Measurements from ENCODE around the gene DNTT.

DNTT gene

GRCh38 chr10:96304230-96304629, at the start of gene DNTT:
TSS of gene DNTT (plus strand) at chr10:96304434. CDS start at chr10:96304498, 64 bp downstream.
- FAIRE-seq, result no peak

GRCh38 chr10:96254976-96255375, 49.3 kb upstream of the DNTT start:
- no peak for FAIRE-seq

- FAIRE-seq, result no peak
Observed at GRCh38 chr10:96255549-96256333, 48.5 kb upstream of the DNTT start.

- no peak for FAIRE-seq
Observed at GRCh38 chr10:96257944-96258343, 46.3 kb upstream of the DNTT start.

GRCh38 chr10:96259150-96259549, 45.1 kb upstream of the DNTT start:
- FAIRE-seq, result no peak

GRCh38 chr10:96260014-96260413, 44.2 kb upstream of the DNTT start:
- FAIRE-seq, result no peak

GRCh38 chr10:96261132-96261531, 43.1 kb upstream of the DNTT start:
- FAIRE-seq, result no peak

- FAIRE-seq, result no peak
Observed at GRCh38 chr10:96261930-96262329, 42.3 kb upstream of the DNTT start.

GRCh38 chr10:96263176-96263575, 41.1 kb upstream of the DNTT start:
- FAIRE-seq, result no peak

- no peak for FAIRE-seq
Observed at GRCh38 chr10:96263669-96264068, 40.6 kb upstream of the DNTT start.

- FAIRE-seq, result no peak
Observed at GRCh38 chr10:96264938-96265337, 39.3 kb upstream of the DNTT start.

GRCh38 chr10:96266118-96266770, 38.0 kb upstream of the DNTT start:
- no peak for FAIRE-seq

- FAIRE-seq, result no peak
Observed at GRCh38 chr10:96267234-96267705, 37.0 kb upstream of the DNTT start.

- no peak for FAIRE-seq
Observed at GRCh38 chr10:96268341-96268909, 35.8 kb upstream of the DNTT start.

- no peak for FAIRE-seq
Observed at GRCh38 chr10:96269438-96270300, 34.6 kb upstream of the DNTT start.

GRCh38 chr10:96270571-96270970, 33.7 kb upstream of the DNTT start:
- FAIRE-seq, result no peak

GRCh38 chr10:96271016-96271815, 33.0 kb upstream of the DNTT start, which contains the start of gene BLNK:
TSS of gene BLNK (minus strand) at chr10:96271569. CDS start at chr10:96271398, 171 bp downstream.
- FAIRE-seq, result no peak

GRCh38 chr10:96272316-96273280, 31.6 kb upstream of the DNTT start:
- no peak for FAIRE-seq

- no peak for FAIRE-seq
Observed at GRCh38 chr10:96275685-96276418, 28.4 kb upstream of the DNTT start.

GRCh38 chr10:96276426-96276825, 27.8 kb upstream of the DNTT start:
- FAIRE-seq, result no peak
